GM12878 (cell line): ENCODE results near the gene CACNA2D3. TPM values are rescaled to one million over a fixed set of nuclear protein-coding genes. Genes with fewer than 3 reads are reported as not detected.

Source experiments
- ATAC-seq: fragments of 200-7000 bp; cut with Tn5 transposase; 3 replicates; pipeline ENCODE4 v1.9.1; 2020; ENCODE audit warnings: mild to moderate bottlenecking, moderate library complexity
- BruUV-seq: library from RNA; stranded (reverse); fragments of 400-500 nt; replicated peaks from 2 replicates; lab custom pipeline; 2021; lab: Mats Ljungman, UMichigan
- CTCF ChIA-PET: fragments of 300-600 bp; sonication (Branson Sonifier 250); formaldehyde crosslinking; extraction: SDS; loops from one replicate; lab custom pipeline; 2021; ENCODE audit warnings: inconsistent platforms; lab: Yijun Ruan, JAX
- POLR2A ChIA-PET: fragments of 350-600 bp; formaldehyde crosslinking; extraction: SDS; loops from one replicate; lab custom pipeline; 2021; ENCODE audit warnings: inconsistent platforms; lab: Charles Lee
- RAD21 ChIA-PET: fragments of 300-600 bp; sonication (Branson Sonifier 250); formaldehyde crosslinking; loops from one replicate; lab custom pipeline; 2023; ENCODE audit warnings: antibody characterized with exemption; ENCODE audit not compliant: unreplicated experiment; lab: Charles Lee
- SMC1A ChIA-PET: fragments of 300-600 bp; sonication (Branson Sonifier 250); formaldehyde crosslinking; loops from one replicate; lab custom pipeline; 2023; ENCODE audit not compliant: unreplicated experiment, uncharacterized antibody; lab: Charles Lee
- DNase-seq: peaks from one replicate; pipeline ENCODE4 v3.0.0-alpha.2; 2011; ENCODE audit warnings: low read depth, low spot score
- FAIRE-seq: peaks from 3 replicates; lab custom pipeline; 2011; peaks lifted over from hg19 to GRCh38; lab: Jason Lieb, UNC
- H2AFZ ChIP-seq: 2 replicates; pipeline ENCODE4 v1.6.0; 2011; ENCODE audit warnings: low read depth, low read length, control low read depth; ENCODE audit not compliant: control insufficient read depth
- H3K27ac ChIP-seq: 2 replicates; pipeline ENCODE4 v1.5.1; 2011; ENCODE audit warnings: control low read depth; ENCODE audit not compliant: control insufficient read depth, insufficient read depth
- H3K27me3 ChIP-seq, 2 experiments: replicated peaks in 1 of 2; 2 replicates each; pipeline versions ENCODE4 v1.6.0 to v1.6.1; 2011; ENCODE audit warnings: low read length in 1 of 2; ENCODE audit not compliant: control insufficient read depth in 2 of 2, insufficient read depth in 2 of 2
- H3K36me3 ChIP-seq, 2 experiments: 2 replicates each; pipeline ENCODE4 v1.5.1; 2011; ENCODE audit warnings: low read length in 1 of 2; ENCODE audit not compliant: control insufficient read depth in 2 of 2, insufficient read depth in 2 of 2
- H3K4me1 ChIP-seq: 2 replicates; pipeline ENCODE4 v1.6.1; 2011; ENCODE audit warnings: mild to moderate bottlenecking, low read length, moderate library complexity, mixed read lengths; ENCODE audit not compliant: control insufficient read depth, insufficient read depth
- H3K4me2 ChIP-seq: 2 replicates; pipeline ENCODE4 v1.6.0; 2011; ENCODE audit warnings: control low read depth; ENCODE audit not compliant: control insufficient read depth, insufficient read depth
- H3K4me3 ChIP-seq: fragments of 200-600 bp; sonication (generic); 2 replicates; pipeline ENCODE4 v1.5.1; 2016
- H3K79me2 ChIP-seq: 2 replicates; pipeline ENCODE4 v1.6.0; 2011; ENCODE audit warnings: low read length; ENCODE audit not compliant: control insufficient read depth, insufficient read depth
- H3K9ac ChIP-seq: 2 replicates; pipeline ENCODE4 v1.8.0; 2011; ENCODE audit warnings: low read length, control low read depth, mixed read lengths; ENCODE audit not compliant: control insufficient read depth, insufficient read depth
- H3K9me3 ChIP-seq: replicated peaks from 3 replicates; pipeline ENCODE4 v1.5.1; 2011; ENCODE audit warnings: mild to moderate bottlenecking, low read length; ENCODE audit not compliant: control insufficient read depth, insufficient read depth
- H4K20me1 ChIP-seq: 2 replicates; pipeline ENCODE4 v1.6.0; 2011; ENCODE audit not compliant: control insufficient read depth, insufficient read depth
- BMI1 ChIP-seq: fragments of 450-650 bp; IDR thresholded peaks from 2 replicates; pipeline ENCODE4 v1.6.1; 2016; ENCODE audit warnings: mild to moderate bottlenecking, moderate library complexity, borderline replicate concordance
- FOS ChIP-seq: IDR thresholded peaks from 3 replicates; pipeline ENCODE4 v1.6.1; 2011; ENCODE audit warnings: borderline replicate concordance; ENCODE audit not compliant: insufficient read length; ENCODE audit errors: extremely low read depth
- LARP7 ChIP-seq: fragments of 450-650 bp; IDR thresholded peaks from 2 replicates; pipeline ENCODE4 v1.6.1; 2017; ENCODE audit warnings: mild to moderate bottlenecking
- NR2F1 ChIP-seq: fragments of 450-650 bp; conservative IDR thresholded peaks from 2 replicates; pipeline ENCODE4 v1.6.1; 2017; ENCODE audit warnings: mild to moderate bottlenecking
- RELA ChIP-seq: fragments of 450-650 bp; IDR thresholded peaks from 2 replicates; pipeline ENCODE4 v1.8.0; 2014; ENCODE audit warnings: borderline replicate concordance; ENCODE audit not compliant: partially characterized antibody
- RUNX3 ChIP-seq: IDR thresholded peaks from 2 replicates; pipeline ENCODE4 v1.6.1; 2012; ENCODE audit warnings: low read length, inconsistent platforms
- STAT1 ChIP-seq: fragments of 450-650 bp; conservative IDR thresholded peaks from 2 replicates; pipeline ENCODE4 v1.6.1; 2014; ENCODE audit warnings: antibody characterized with exemption, mild to moderate bottlenecking
- SUZ12 ChIP-seq: fragments of 200-600 bp; sonication (generic); IDR thresholded peaks from one replicate; pipeline ENCODE4 v1.6.1; 2018; ENCODE audit warnings: antibody characterized with exemption, mild to moderate bottlenecking; ENCODE audit not compliant: unreplicated experiment
- WRNIP1 ChIP-seq: IDR thresholded peaks from 2 replicates; pipeline ENCODE4 v1.6.1; 2011; ENCODE audit warnings: low read depth, low read length, improper control_type of control experiment, borderline replicate concordance
- ZBTB40 ChIP-seq: fragments of 450-650 bp; IDR thresholded peaks from 2 replicates; pipeline ENCODE4 v1.6.1; 2016; ENCODE audit warnings: mild to moderate bottlenecking, moderate library complexity, borderline replicate concordance
- WGBS: methylation state at CpG from one replicate; pipeline ENCODE4 v1.1.6; 2016; ENCODE audit warnings: low lambda C conversion rate; ENCODE audit not compliant: insufficient replicate concordance, insufficient coverage; ENCODE audit errors: missing lambda C conversion rate; 5-methylcytosine and 5-hydroxymethylcytosine counted together
- in situ Hi-C: fragments of 300-500 bp; cut with MboI; formaldehyde crosslinking; loops from 9 replicates; pipeline ENCODE4 v1.14.3; 2018; ENCODE audit warnings: mixed read lengths
- intact Hi-C: fragments of 100-400 bp; cut with micrococcal nuclease; formaldehyde crosslinking; loops from one replicate; pipeline ENCODE4 v1.14.2; 2022; ENCODE audit not compliant: unreplicated experiment
- polyA plus RNA-seq, 11 experiments: library from polyadenylated mRNA; depleted of rRNA in 4 of 11; unstranded in 6 of 11; stranded (reverse) in 5 of 11; fragments of >200 nt; fragmentation: Nextera tagmentation in 4 of 11; fragmentation: Illumina TruSeq in 1 of 11; extraction: Ambion mirVana in 4 of 11; extraction: Trizol in 1 of 11; gene quantifications; 1 replicate in 1 of 11; 2 replicates in 10 of 11; pipeline versions ENCODE4 v1.2.1 to v1.2.3, GENCODE V29; 2011 to 2016; ENCODE audit warnings: inconsistent platforms in 2 of 11, missing spikeins in 2 of 11, low read depth in 1 of 11
- total RNA-seq, 4 experiments: library from RNA; depleted of rRNA in 3 of 4; stranded (reverse); fragments of >200 nt in 3 of 4; fragmentation: Illumina TruSeq in 1 of 4; extraction: Trizol in 1 of 4; gene quantifications; 2 replicates each; pipeline versions ENCODE4 v1.2.1 to v1.2.3, GENCODE V29; 2013 to 2021
- TF ChIP-seq, protein P1 (sequence below): fragments of 150-350 bp; IDR thresholded peaks from 2 replicates; pipeline ENCODE4 v1.6.1; 2014; ENCODE audit warnings: mild to moderate bottlenecking, low read depth, low read length

CACNA2D3 gene
- total and polyA plus RNA-seq, 10 of the 15 experiments (the other 5 are each of a cell fraction or from before 2014, with no cell fraction given): not detected

DNA sequence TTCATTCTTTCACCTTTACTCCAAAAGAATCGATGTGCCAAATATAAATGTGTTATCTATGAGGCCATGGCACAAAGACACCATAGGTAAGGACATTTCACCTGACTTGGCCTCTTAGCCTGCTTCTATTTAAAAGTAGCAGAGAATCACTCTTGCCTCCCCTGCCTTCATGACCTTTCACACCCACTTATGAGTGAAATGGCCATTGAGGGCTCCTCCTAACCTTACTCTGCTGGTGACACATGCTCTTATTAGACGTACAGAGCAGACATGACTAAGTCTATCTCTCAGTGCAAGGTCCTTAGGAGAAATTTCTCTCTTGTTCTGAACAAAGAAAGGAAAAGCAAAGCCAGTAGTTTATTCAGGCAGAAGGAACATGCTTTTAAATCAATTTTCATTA lies 654.8 kb downstream of the CACNA2D3 start:
- ATAC-seq: no peak
- Histone ChIP-seq H4K20me1 (no peaks in the 10 kb centered on the region), H3K9me3 (no peaks in the 10 kb centered on the region), H3K36me3 (no peaks in the 10 kb centered on the region), H3K9ac (no peak overlapping the region), H3K79me2 (no peaks in the 10 kb centered on the region), H2AFZ (no peak overlapping the region), H3K4me2 (no peak overlapping the region), H3K27ac (no peak overlapping the region), H3K4me3 (no peak overlapping the region), H3K4me1 (no peaks in the 10 kb centered on the region), H3K27me3 (no peaks in the 10 kb centered on the region)
- CTCF ChIA-PET: no interaction called here
- no peak for DNase-seq
- in situ Hi-C loops (no loop called here), intact Hi-C loops (no loop called here)
- 0% methylated on average over 2 of the region's 2 CpGs for WGBS
- no peak for FAIRE-seq
- TF ChIP-seq WRNIP1 (no peak), RELA (no peak), STAT1 (no peak), NR2F1 (no peak), BMI1 (no peak), RUNX3 (no peak), SUZ12 (no peak), ZBTB40 (no peak), FOS (no peak), LARP7 (no peak)
- TF ChIP-seq, protein P1, sequence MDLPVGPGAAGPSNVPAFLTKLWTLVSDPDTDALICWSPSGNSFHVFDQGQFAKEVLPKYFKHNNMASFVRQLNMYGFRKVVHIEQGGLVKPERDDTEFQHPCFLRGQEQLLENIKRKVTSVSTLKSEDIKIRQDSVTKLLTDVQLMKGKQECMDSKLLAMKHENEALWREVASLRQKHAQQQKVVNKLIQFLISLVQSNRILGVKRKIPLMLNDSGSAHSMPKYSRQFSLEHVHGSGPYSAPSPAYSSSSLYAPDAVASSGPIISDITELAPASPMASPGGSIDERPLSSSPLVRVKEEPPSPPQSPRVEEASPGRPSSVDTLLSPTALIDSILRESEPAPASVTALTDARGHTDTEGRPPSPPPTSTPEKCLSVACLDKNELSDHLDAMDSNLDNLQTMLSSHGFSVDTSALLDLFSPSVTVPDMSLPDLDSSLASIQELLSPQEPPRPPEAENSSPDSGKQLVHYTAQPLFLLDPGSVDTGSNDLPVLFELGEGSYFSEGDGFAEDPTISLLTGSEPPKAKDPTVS: no peak
- RAD21 ChIA-PET: no interaction called here
- SMC1A ChIA-PET: no interaction called here
- POLR2A ChIA-PET: no interaction called here
- no TSS peak for BruUV-seq
